ENCODE results near the gene PTX3. TPM values are rescaled to one million over a fixed set of nuclear protein-coding genes. Genes with fewer than 3 reads are reported as not detected.

Gene PTX3
- total RNA-seq (2021): 0.59 to 0.76 TPM (median 0.73 TPM) in 3 replicates
- percentile 33 among the genes with signal in this experiment for Bru-seq, nascent RNA
- long read RNA-seq, experiment 1, partial matches to known transcripts: 1 of 1 reads
- long read RNA-seq, experiment 1, other reads (novel, unspliced or antisense): 0 of 1 reads
- long read RNA-seq, experiment 2, partial matches to known transcripts: 0 of 2 reads
- long read RNA-seq, experiment 2, other reads (novel, unspliced or antisense): 1 of 2 reads
- long read RNA-seq, experiment 3: 0 reads

- ATAC-seq: peak; percentile 10
- DNase-seq (ENCODE audit: low spot score): peak; percentile 11
- no peaks in the 10 kb centered on the region for H3K36me3 Mint-ChIP-seq
- ChIA-PET POLR2A (interaction anchor here (0.6 to 1.8 kb wide), 6 partner anchors 43 to 276 kb away, joined by 3 to 16 read pairs (median 4); partner anchors contain the start of gene CCNL1), CTCF (interaction anchor here (1.3 to 2.1 kb wide), 8 partner anchors 60 to 235 kb away, joined by 4 to 15 read pairs (median 6); no protein-coding TSS in a partner anchor)
- peaks cover 19% of the 10 kb centered on the region for H3K4me1 Mint-ChIP-seq
- H3K4me3 Mint-ChIP-seq: peak within 1 kb of the TSS; percentile 78
- H3K27ac Mint-ChIP-seq: no peak within 1 kb of the TSS
- H3K27me3 Mint-ChIP-seq (ENCODE audit: low read depth): peaks cover 34% of the 10 kb centered on the region
- no peak for TF ChIP-seq AFF4 (CRISPR knock-in tag; IDR thresholded peaks at IDR 0.05; ENCODE audit: borderline replicate concordance)
- TF ChIP-seq ZNF121 (CRISPR knock-in tag; IDR thresholded peaks at IDR 0.05): no peak
- TF ChIP-seq SP1 (CRISPR knock-in tag; conservative IDR thresholded peaks at IDR 0.05): no peak
- TF ChIP-seq, protein P1, sequence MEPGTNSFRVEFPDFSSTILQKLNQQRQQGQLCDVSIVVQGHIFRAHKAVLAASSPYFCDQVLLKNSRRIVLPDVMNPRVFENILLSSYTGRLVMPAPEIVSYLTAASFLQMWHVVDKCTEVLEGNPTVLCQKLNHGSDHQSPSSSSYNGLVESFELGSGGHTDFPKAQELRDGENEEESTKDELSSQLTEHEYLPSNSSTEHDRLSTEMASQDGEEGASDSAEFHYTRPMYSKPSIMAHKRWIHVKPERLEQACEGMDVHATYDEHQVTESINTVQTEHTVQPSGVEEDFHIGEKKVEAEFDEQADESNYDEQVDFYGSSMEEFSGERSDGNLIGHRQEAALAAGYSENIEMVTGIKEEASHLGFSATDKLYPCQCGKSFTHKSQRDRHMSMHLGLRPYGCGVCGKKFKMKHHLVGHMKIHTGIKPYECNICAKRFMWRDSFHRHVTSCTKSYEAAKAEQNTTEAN (CRISPR knock-in tag; IDR thresholded peaks at IDR 0.05): no peak
- TF ChIP-seq SOX15 (CRISPR knock-in tag; IDR thresholded peaks at IDR 0.05): no peak
- TF ChIP-seq, protein P2, sequence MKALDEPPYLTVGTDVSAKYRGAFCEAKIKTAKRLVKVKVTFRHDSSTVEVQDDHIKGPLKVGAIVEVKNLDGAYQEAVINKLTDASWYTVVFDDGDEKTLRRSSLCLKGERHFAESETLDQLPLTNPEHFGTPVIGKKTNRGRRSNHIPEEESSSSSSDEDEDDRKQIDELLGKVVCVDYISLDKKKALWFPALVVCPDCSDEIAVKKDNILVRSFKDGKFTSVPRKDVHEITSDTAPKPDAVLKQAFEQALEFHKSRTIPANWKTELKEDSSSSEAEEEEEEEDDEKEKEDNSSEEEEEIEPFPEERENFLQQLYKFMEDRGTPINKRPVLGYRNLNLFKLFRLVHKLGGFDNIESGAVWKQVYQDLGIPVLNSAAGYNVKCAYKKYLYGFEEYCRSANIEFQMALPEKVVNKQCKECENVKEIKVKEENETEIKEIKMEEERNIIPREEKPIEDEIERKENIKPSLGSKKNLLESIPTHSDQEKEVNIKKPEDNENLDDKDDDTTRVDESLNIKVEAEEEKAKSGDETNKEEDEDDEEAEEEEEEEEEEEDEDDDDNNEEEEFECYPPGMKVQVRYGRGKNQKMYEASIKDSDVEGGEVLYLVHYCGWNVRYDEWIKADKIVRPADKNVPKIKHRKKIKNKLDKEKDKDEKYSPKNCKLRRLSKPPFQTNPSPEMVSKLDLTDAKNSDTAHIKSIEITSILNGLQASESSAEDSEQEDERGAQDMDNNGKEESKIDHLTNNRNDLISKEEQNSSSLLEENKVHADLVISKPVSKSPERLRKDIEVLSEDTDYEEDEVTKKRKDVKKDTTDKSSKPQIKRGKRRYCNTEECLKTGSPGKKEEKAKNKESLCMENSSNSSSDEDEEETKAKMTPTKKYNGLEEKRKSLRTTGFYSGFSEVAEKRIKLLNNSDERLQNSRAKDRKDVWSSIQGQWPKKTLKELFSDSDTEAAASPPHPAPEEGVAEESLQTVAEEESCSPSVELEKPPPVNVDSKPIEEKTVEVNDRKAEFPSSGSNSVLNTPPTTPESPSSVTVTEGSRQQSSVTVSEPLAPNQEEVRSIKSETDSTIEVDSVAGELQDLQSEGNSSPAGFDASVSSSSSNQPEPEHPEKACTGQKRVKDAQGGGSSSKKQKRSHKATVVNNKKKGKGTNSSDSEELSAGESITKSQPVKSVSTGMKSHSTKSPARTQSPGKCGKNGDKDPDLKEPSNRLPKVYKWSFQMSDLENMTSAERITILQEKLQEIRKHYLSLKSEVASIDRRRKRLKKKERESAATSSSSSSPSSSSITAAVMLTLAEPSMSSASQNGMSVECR (CRISPR knock-in tag; IDR thresholded peaks at IDR 0.05; ENCODE audit: borderline replicate concordance): no peak
- TF ChIP-seq TCF7 (CRISPR knock-in tag; IDR thresholded peaks at IDR 0.05; ENCODE audit: low read depth): no peak
- H3K9me3 Mint-ChIP-seq: no peaks in the 10 kb centered on the region
Measured at GRCh38 chr3:157436583-157437291, at the start of gene PTX3. TSS of gene PTX3 (plus strand) at chr3:157436850. CDS start at chr3:157436934, 84 bp downstream.

DNA sequence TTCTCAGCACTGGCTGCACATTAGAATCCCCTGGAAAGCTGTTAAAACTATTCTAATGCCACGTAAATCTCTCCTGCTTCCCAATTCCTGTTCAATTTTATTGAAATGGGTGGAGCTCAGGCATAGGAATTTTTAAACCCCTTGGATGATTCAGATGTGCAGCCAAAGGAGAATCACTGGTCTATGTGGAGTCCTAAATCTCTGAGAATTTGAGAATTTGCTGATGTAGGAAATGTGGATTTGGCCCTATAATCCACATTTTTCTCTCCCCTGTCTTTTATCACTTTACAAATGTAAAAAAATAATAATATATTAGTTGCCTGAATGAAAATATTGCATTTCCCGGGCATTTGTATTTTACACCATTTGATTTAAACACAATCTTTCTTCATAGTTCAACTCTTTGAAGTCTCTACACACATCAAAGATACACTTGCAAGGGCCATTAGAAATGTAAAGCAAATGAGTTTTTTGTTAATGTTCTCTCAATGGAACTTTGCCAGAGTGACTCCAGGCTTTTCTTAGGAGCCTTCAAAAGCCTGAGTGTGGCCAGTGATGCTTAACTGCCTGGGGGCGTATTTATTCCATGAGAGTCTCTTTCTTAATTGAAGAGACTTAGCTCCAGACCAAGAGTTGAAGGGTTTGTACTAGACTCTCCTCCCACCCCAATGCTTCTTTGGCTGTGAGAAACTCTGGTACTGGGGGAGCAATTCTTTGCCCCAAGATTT lies 48.8 kb upstream of the PTX3 start:
- no peak for DNase-seq (ENCODE audit: low spot score)
- Mint-ChIP-seq H3K36me3 (no peaks in the 10 kb centered on the region), H3K9me3 (peaks cover 12% of the 10 kb centered on the region), H3K27me3 (ENCODE audit: low read depth) (no peaks in the 10 kb centered on the region; the same call in 1 of the 2 replicates), H3K27ac (no peak overlapping the region), H3K4me1 (peaks cover 12% of the 10 kb centered on the region), H3K4me3 (no peak overlapping the region)
- CTCF ChIA-PET: interaction anchor here (0.6 kb wide), 1 partner anchor 1620 kb away, joined by 4 read pairs; no protein-coding TSS in a partner anchor
- no peak for ATAC-seq
- POLR2A ChIA-PET: no interaction called here
- TF ChIP-seq USF1 (CRISPR knock-in tag; IDR thresholded peaks at IDR 0.05) (no peak), NFE2L1 (CRISPR knock-in tag; IDR thresholded peaks at IDR 0.05) (no peak), TCF7 (CRISPR knock-in tag; IDR thresholded peaks at IDR 0.05; ENCODE audit: low read depth) (no peak), STAT6 (CRISPR knock-in tag; conservative IDR thresholded peaks at IDR 0.05; ENCODE audit: low read depth) (no peak), JAZF1 (CRISPR knock-in tag; IDR thresholded peaks at IDR 0.05) (no peak), KAT7 (CRISPR knock-in tag; IDR thresholded peaks at IDR 0.05; ENCODE audit: borderline replicate concordance) (no peak), ZNF121 (CRISPR knock-in tag; IDR thresholded peaks at IDR 0.05) (no peak), AR (CRISPR knock-in tag; IDR thresholded peaks at IDR 0.05) (no peak)
